GM12874 (cell line): ENCODE data around the gene SLC15A3.

Experiments used
- CTCF ChIP-seq: IDR thresholded peaks from 2 replicates; pipeline ENCODE4 v1.5.1; 2011; ENCODE audit warnings: low read depth, mild to moderate bottlenecking, control low read depth, low read length, moderate library complexity; ENCODE audit not compliant: insufficient read depth

Gene SLC15A3

GRCh38 chr11:60926500-60926899 is 25.5 kb downstream of the SLC15A3 start:
- TF ChIP-seq CTCF, result no peak

GRCh38 chr11:60925868-60926267 is 26.1 kb downstream of the SLC15A3 start:
- no peak for TF ChIP-seq CTCF

GRCh38 chr11:60924906-60925853 is 26.8 kb downstream of the SLC15A3 start:
- TF ChIP-seq CTCF, result no peak

- TF ChIP-seq CTCF, result no peak
Observed at GRCh38 chr11:60924110-60924905, 27.7 kb downstream of the SLC15A3 start, which contains the start of gene TMEM132A. Gene TMEM132A (plus strand): TSS chr11:60924460. CDS start chr11:60924634, 174 bp downstream.

GRCh38 chr11:60923800-60924109 is 28.2 kb downstream of the SLC15A3 start:
- TF ChIP-seq CTCF, result no peak

- no peak for TF ChIP-seq CTCF
Observed at GRCh38 chr11:60923326-60923725, 28.6 kb downstream of the SLC15A3 start.

GRCh38 chr11:60922906-60923305 is 29.1 kb downstream of the SLC15A3 start:
- no peak for TF ChIP-seq CTCF
